GM18873 (cell line): ENCODE data around the gene GRM2.
"Not testable (repeated sequence)": the region's sequence is repeated elsewhere in the genome, so short reads cannot be mapped to it uniquely, and the experiment has no call there.

Experiments
- ATAC-seq: cut with Tn5 transposase; IDR thresholded peaks from one replicate; pipeline ENCODE4 v1.9.1; 2021; ENCODE audit warnings: mild to moderate bottlenecking, moderate library complexity, moderate number of reproducible peaks; ENCODE audit not compliant: unreplicated experiment, low FRiP score

GRM2 gene

GRCh38 chr3:51719410-51720025 lies 12.7 kb downstream of the GRM2 start:
- no peak for ATAC-seq

- ATAC-seq, result no peak
Observed at GRCh38 chr3:51720292-51721061, 13.6 kb downstream of the GRM2 start.

GRCh38 chr3:51721062-51721745 lies 14.3 kb downstream of the GRM2 start:
- no peak for ATAC-seq

GRCh38 chr3:51722362-51722761 lies 15.5 kb downstream of the GRM2 start:
- no peak for ATAC-seq

- no peak for ATAC-seq
Observed at GRCh38 chr3:51727500-51727899, 20.6 kb downstream of the GRM2 start.

GRCh38 chr3:51729042-51729633 lies 22.3 kb downstream of the GRM2 start:
- ATAC-seq, result no peak

- no peak for ATAC-seq
Observed at GRCh38 chr3:51733859-51734571, 27.1 kb downstream of the GRM2 start.

- no peak for ATAC-seq
Observed at GRCh38 chr3:51734572-51734907, 27.7 kb downstream of the GRM2 start.

- no peak for ATAC-seq
Observed at GRCh38 chr3:51735039-51735438, 28.2 kb downstream of the GRM2 start.

GRCh38 chr3:51735950-51736349 lies 29.1 kb downstream of the GRM2 start:
- ATAC-seq, result no peak

GRCh38 chr3:51739110-51739509 lies 32.2 kb downstream of the GRM2 start:
- no peak for ATAC-seq

GRCh38 chr3:51742320-51742719 lies 35.5 kb downstream of the GRM2 start:
- not testable (repeated sequence) for ATAC-seq

GRCh38 chr3:51742978-51743377 lies 36.1 kb downstream of the GRM2 start:
- ATAC-seq, result not testable (repeated sequence)

GRCh38 chr3:51747840-51748239 lies 41.0 kb downstream of the GRM2 start:
- ATAC-seq, result no peak

GRCh38 chr3:51748327-51748726 lies 41.5 kb downstream of the GRM2 start:
- no peak for ATAC-seq

GRCh38 chr3:51750878-51751277 lies 44.0 kb downstream of the GRM2 start:
- no peak for ATAC-seq

GRCh38 chr3:51751287-51751686 lies 44.4 kb downstream of the GRM2 start:
- ATAC-seq, result no peak

GRCh38 chr3:51753763-51754750 lies 47.2 kb downstream of the GRM2 start:
- not testable (repeated sequence) for ATAC-seq

GRCh38 chr3:51759203-51759602 lies 52.3 kb downstream of the GRM2 start:
- ATAC-seq, result no peak
